Endodermal cell (in vitro differentiated cells): ENCODE results near the gene CARD8. TPM values are rescaled to one million over a fixed set of nuclear protein-coding genes. Genes with fewer than 3 reads are reported as not detected.

Experiments
- DNase-seq: peaks from one replicate; pipeline ENCODE4 v3.0.0-alpha.2; 2017
- H3K27ac ChIP-seq: 2 replicates; pipeline ENCODE4 v1.5.1; 2013; ENCODE audit warnings: mild to moderate bottlenecking, low read depth, low read length, moderate library complexity
- H3K27me3 ChIP-seq: 2 replicates; pipeline ENCODE4 v1.6.1; 2013; ENCODE audit warnings: mild to moderate bottlenecking, low read length, moderate library complexity; ENCODE audit not compliant: insufficient read depth, control insufficient read depth, poor library complexity, severe bottlenecking
- H3K36me3 ChIP-seq: 2 replicates; pipeline ENCODE4 v1.7.0; 2013; ENCODE audit warnings: mild to moderate bottlenecking, low read length, moderate library complexity; ENCODE audit not compliant: control insufficient read depth, insufficient read depth
- H3K4me1 ChIP-seq: one replicate; pipeline ENCODE4 v1.7.0; 2013; ENCODE audit warnings: low read length; ENCODE audit not compliant: control insufficient read depth, insufficient read depth
- H3K4me3 ChIP-seq: 2 replicates; pipeline ENCODE4 v1.5.1; 2013; ENCODE audit warnings: mild to moderate bottlenecking, low read length, moderate library complexity
- H3K9ac ChIP-seq: 2 replicates; pipeline ENCODE4 v1.6.1; 2013; ENCODE audit warnings: mild to moderate bottlenecking, low read length, moderate library complexity; ENCODE audit not compliant: poor library complexity, severe bottlenecking; ENCODE audit errors: extremely low read depth
- H3K9me3 ChIP-seq: 2 replicates; pipeline ENCODE4 v1.6.1; 2013; ENCODE audit warnings: mild to moderate bottlenecking, low read length, moderate library complexity; ENCODE audit not compliant: control insufficient read depth
- H3K27ac Mint-ChIP-seq: 2 replicates; pipeline ENCODE4 v1.8.0; 2020; ENCODE audit warnings: mixed read lengths
- H3K27me3 Mint-ChIP-seq: 2 replicates; pipeline ENCODE4 v1.8.0; 2021; ENCODE audit warnings: mild to moderate bottlenecking, mixed read lengths; ENCODE audit not compliant: insufficient read depth
- H3K36me3 Mint-ChIP-seq: 2 replicates; pipeline ENCODE4 v1.8.0; 2020; ENCODE audit warnings: low read depth, mixed read lengths
- H3K4me1 Mint-ChIP-seq: 2 replicates; pipeline ENCODE4 v1.8.0; 2020; ENCODE audit warnings: mixed read lengths
- H3K4me3 Mint-ChIP-seq: 2 replicates; pipeline ENCODE4 v1.8.0; 2020; ENCODE audit warnings: mild to moderate bottlenecking, moderate library complexity, mixed read lengths
- H3K9me3 Mint-ChIP-seq: 2 replicates; pipeline ENCODE4 v1.8.0; 2020; ENCODE audit warnings: mild to moderate bottlenecking, mixed read lengths
- WGBS, 2 experiments: methylation state at CpG; one replicate each; pipeline versions ENCODE4 v1.1.5 to v1.1.7; 2013; ENCODE audit warnings: missing lambda C conversion rate in 2 of 2, mixed read lengths in 1 of 2; ENCODE audit not compliant: insufficient coverage in 1 of 2, insufficient read length in 1 of 2; 5-methylcytosine and 5-hydroxymethylcytosine counted together
- total RNA-seq, 2 donors: library from RNA; stranded (reverse); fragmentation: NEBNext Ultra II Directional in 1 of 2; extraction: Animal tissue kit (Norgen Biotek cat#: 25700) in 1 of 2; gene quantifications; 2 replicates in 1 of 2; 3 replicates in 1 of 2; pipeline ENCODE4 v1.2.1, GENCODE V29; 2021
- TF ChIP-seq, protein P1 (sequence below): fragments of 200-600 bp; sonication (generic); conservative IDR thresholded peaks from 2 replicates; pipeline ENCODE4 v1.5.0; 2021; ENCODE audit warnings: antibody characterized with exemption, mild to moderate bottlenecking

The CARD8 gene
- total RNA-seq, 2 donors from 2014 or later: 34.0 to 44.6 TPM

DNA sequence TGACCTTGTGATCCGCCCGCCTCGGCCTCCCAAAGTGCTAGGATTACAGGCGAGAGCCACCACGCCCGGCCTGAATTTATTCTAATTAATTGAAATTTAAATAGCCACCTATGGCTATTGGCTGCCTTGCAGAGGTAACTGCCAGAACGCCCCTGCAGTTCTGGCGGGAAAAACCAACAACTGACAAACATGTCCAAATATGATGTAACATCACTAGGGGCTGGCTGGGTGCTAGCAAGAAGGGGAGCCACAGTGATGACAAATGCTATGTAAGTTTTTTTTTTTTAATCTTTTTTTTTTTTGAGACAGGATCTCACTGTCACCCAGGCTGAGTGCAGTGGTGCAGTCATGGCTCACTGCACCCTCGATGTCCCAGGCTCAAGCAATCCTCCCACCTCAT lies 72.4 kb downstream of the CARD8 start:
- TF ChIP-seq, protein P1, sequence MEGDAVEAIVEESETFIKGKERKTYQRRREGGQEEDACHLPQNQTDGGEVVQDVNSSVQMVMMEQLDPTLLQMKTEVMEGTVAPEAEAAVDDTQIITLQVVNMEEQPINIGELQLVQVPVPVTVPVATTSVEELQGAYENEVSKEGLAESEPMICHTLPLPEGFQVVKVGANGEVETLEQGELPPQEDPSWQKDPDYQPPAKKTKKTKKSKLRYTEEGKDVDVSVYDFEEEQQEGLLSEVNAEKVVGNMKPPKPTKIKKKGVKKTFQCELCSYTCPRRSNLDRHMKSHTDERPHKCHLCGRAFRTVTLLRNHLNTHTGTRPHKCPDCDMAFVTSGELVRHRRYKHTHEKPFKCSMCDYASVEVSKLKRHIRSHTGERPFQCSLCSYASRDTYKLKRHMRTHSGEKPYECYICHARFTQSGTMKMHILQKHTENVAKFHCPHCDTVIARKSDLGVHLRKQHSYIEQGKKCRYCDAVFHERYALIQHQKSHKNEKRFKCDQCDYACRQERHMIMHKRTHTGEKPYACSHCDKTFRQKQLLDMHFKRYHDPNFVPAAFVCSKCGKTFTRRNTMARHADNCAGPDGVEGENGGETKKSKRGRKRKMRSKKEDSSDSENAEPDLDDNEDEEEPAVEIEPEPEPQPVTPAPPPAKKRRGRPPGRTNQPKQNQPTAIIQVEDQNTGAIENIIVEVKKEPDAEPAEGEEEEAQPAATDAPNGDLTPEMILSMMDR: no peak
- Histone ChIP-seq H3K27me3 (no peaks in the 10 kb centered on the region), H3K9me3 (peaks cover 13% of the 10 kb centered on the region), H3K4me1 (no peaks in the 10 kb centered on the region), H3K9ac (no peak overlapping the region), H3K36me3 (peaks cover 9% of the 10 kb centered on the region), H3K27ac (no peak overlapping the region), H3K4me3 (no peak overlapping the region)
- H3K4me3 Mint-ChIP-seq: no peak overlapping the region
- peaks cover 25% of the 10 kb centered on the region for H3K9me3 Mint-ChIP-seq
- H3K4me1 Mint-ChIP-seq: no peaks in the 10 kb centered on the region
- DNase-seq: no peak
- 93 to 99% methylated on average over 5 to 9 of the region's 9 CpGs for WGBS, 2 experiments
- no peaks in the 10 kb centered on the region for H3K27me3 Mint-ChIP-seq
- H3K27ac Mint-ChIP-seq: no peak overlapping the region
- peaks cover 51% of the 10 kb centered on the region for H3K36me3 Mint-ChIP-seq

DNA sequence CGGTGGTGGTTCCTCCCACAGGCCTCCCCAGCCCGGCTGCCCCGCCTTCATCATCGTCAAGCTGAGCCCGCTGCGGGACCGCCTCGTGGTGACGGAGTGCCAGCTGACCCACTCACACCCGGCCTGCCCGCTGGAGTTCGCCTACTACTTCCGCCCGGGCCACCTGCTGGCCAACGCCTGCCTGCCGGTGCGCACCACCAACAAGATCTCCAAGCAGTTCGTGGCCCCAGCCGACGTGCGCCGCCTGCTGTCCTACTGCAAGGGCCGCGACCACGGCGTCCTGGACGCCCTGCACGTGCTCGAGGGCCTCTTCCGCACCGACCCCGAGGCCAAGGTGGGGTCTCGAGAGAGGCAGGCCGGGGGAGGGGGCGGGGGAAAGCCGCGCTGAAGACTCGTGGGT lies 73.3 kb downstream of the CARD8 start:
- TF ChIP-seq, protein P1: peak; percentile 47
- DNase-seq: no peak
- 98 to 99% methylated on average over 33 to 38 of the region's 38 CpGs for WGBS, 2 experiments

DNA sequence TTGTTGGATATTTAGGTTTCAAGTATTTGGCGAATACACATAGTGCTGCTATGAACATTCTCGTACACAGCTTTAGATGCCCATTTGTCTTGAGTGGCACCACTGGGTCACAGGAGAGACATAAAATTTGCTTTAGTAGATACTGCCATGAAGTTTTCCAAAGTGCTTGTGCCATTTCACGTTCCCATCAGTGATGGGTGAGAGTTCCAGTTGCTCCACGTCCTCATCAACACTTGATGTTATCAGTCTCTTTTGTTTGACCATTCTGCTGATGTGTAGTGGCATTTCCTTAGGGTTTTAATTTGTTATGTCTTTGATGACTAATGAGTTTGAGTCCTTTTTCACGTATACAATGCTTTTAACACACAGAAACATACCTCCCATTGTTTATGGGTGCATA lies 74.2 kb downstream of the CARD8 start:
- H3K27me3 Mint-ChIP-seq: no peaks in the 10 kb centered on the region
- peaks cover 13% of the 10 kb centered on the region for H3K9me3 ChIP-seq
- H3K27ac Mint-ChIP-seq: no peak overlapping the region
- peaks cover 54% of the 10 kb centered on the region for H3K36me3 Mint-ChIP-seq
- H3K27me3 ChIP-seq: no peaks in the 10 kb centered on the region
- peaks cover 10% of the 10 kb centered on the region for H3K36me3 ChIP-seq
- no peak overlapping the region for H3K27ac ChIP-seq
- TF ChIP-seq, protein P1: no peak
- DNase-seq: no peak
- no peaks in the 10 kb centered on the region for H3K4me1 ChIP-seq
- H3K4me1 Mint-ChIP-seq: no peaks in the 10 kb centered on the region
- no peak overlapping the region for H3K9ac ChIP-seq
- peaks cover 25% of the 10 kb centered on the region for H3K9me3 Mint-ChIP-seq
- no peak overlapping the region for H3K4me3 ChIP-seq
- 96 to 100% methylated on average over 4 of the region's 5 CpGs for WGBS, 2 experiments
- no peak overlapping the region for H3K4me3 Mint-ChIP-seq

More for the DNA sequence above, 73.3 kb downstream of the CARD8 start:
- no peaks in the 10 kb centered on the region for H3K4me1 Mint-ChIP-seq
- Histone ChIP-seq H3K9ac (no peak overlapping the region), H3K4me1 (no peaks in the 10 kb centered on the region), H3K27me3 (no peaks in the 10 kb centered on the region), H3K27ac (no peak overlapping the region), H3K9me3 (peaks cover 13% of the 10 kb centered on the region), H3K4me3 (no peak overlapping the region), H3K36me3 (peaks cover 9% of the 10 kb centered on the region)
- H3K27me3 Mint-ChIP-seq: no peaks in the 10 kb centered on the region
- peaks cover 48% of the 10 kb centered on the region for H3K36me3 Mint-ChIP-seq
- H3K9me3 Mint-ChIP-seq: peaks cover 25% of the 10 kb centered on the region
- H3K27ac Mint-ChIP-seq: no peak overlapping the region
- H3K4me3 Mint-ChIP-seq: no peak overlapping the region
